Activated CD4-positive, alpha-beta T cell treated with anti-CD3 and anti-CD28 coated beads, Interleukin-2, amount 10 ng/mL, durations not matched to agents 24 days and 14 days (primary cell): ENCODE measurements around the gene PRKAG2. TPM values are rescaled to one million over a fixed set of nuclear protein-coding genes. Genes with fewer than 3 reads are reported as not detected.

Experiments
- DNase-seq: peaks from one replicate; pipeline ENCODE4 v3.0.0; 2022
- H3K27ac Mint-ChIP-seq: one replicate; pipeline ENCODE4 v1.8.0; 2022; ENCODE audit warnings: mild to moderate bottlenecking, mixed read lengths
- H3K27me3 Mint-ChIP-seq: one replicate; pipeline ENCODE4 v1.8.0; 2022; ENCODE audit warnings: mixed read lengths
- H3K36me3 Mint-ChIP-seq: one replicate; pipeline ENCODE4 v1.8.0; 2022; ENCODE audit warnings: low read depth, mild to moderate bottlenecking, mixed read lengths
- H3K4me1 Mint-ChIP-seq: one replicate; pipeline ENCODE4 v1.8.0; 2021; ENCODE audit warnings: mixed read lengths
- H3K4me3 Mint-ChIP-seq: one replicate; pipeline ENCODE4 v1.8.0; 2022; ENCODE audit warnings: mild to moderate bottlenecking, moderate library complexity, mixed read lengths
- H3K9me3 Mint-ChIP-seq: one replicate; pipeline ENCODE4 v1.8.0; 2021; ENCODE audit warnings: mixed read lengths
- intact Hi-C: fragments of 100-400 bp; cut with micrococcal nuclease; formaldehyde crosslinking; loops from one replicate; pipeline ENCODE4 v1.15.1; 2023
- total RNA-seq: library from RNA; stranded (reverse); gene quantifications from 2 replicates; pipeline ENCODE4 v1.2.3, GENCODE V29; 2022

Gene PRKAG2
- total RNA-seq, 1 donor from 2014 or later = 14.3 TPM

- no peak overlapping the region for H3K27ac Mint-ChIP-seq
- peaks cover 3% of the 10 kb centered on the region for H3K27me3 Mint-ChIP-seq
- DNase-seq = no peak
- no peak overlapping the region for H3K4me3 Mint-ChIP-seq
- H3K4me1 Mint-ChIP-seq = peaks cover 7% of the 10 kb centered on the region
- intact Hi-C loops = no loop called here
- H3K9me3 Mint-ChIP-seq = no peaks in the 10 kb centered on the region
- no peaks in the 10 kb centered on the region for H3K36me3 Mint-ChIP-seq
These were observed 197.7 kb downstream of the PRKAG2 start for GRCh38 chr7:151679071-151679708.

DNA sequence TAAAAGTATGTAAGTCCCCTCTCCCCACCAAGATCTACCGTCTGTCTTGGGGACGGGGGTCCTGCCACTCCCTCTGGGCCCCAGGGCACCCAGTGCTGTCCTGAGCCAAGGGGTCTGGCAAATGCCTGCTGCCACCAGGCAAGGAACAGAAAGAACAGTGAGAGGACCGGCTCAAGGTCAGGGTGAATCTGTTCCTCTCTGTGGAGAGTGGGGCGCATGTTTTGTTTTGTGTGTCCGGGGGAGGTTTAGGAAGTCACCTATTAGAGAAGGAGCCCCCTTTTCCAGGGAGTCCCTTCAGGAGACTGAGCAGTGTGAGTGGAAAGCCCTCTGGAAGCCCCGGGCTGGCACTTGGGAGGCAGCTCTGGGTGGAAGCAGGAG lies 198.7 kb downstream of the PRKAG2 start:
- peaks cover 7% of the 10 kb centered on the region for H3K4me1 Mint-ChIP-seq
- intact Hi-C loops = no loop called here
- no peak overlapping the region for H3K4me3 Mint-ChIP-seq
- DNase-seq = no peak
- H3K36me3 Mint-ChIP-seq = no peaks in the 10 kb centered on the region
- H3K27ac Mint-ChIP-seq = no peak overlapping the region
- peaks cover 3% of the 10 kb centered on the region for H3K27me3 Mint-ChIP-seq
- H3K9me3 Mint-ChIP-seq = no peaks in the 10 kb centered on the region

- Mint-ChIP-seq H3K9me3 (no peaks in the 10 kb centered on the region), H3K4me3 (no peak overlapping the region), H3K27ac (no peak overlapping the region), H3K27me3 (peaks cover 3% of the 10 kb centered on the region), H3K4me1 (peaks cover 7% of the 10 kb centered on the region), H3K36me3 (no peaks in the 10 kb centered on the region)
- no peak for DNase-seq
- intact Hi-C loops = no loop called here
These were observed 199.2 kb downstream of the PRKAG2 start for GRCh38 chr7:151677581-151678226.

DNA sequence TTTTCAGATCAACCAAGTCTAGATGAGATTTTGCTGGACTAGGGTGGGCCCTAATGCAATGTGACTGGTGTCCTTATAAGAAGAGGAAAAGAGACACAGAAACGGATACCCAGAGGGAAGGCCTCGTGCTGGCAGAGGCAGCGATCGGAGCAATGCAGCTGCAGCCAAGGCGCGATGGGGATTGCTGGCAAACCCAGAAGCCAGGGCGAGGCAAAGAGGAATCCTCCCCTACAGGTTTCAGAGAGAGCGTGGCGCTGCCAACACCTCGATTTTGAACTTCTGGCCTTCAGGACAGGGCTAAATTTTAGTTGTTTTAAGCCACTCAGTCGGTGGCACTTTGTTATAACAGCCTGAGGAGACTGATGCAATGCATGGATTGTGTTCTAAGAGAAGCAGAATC lies 200.2 kb downstream of the PRKAG2 start:
- intact Hi-C loops = no loop called here
- no peaks in the 10 kb centered on the region for H3K9me3 Mint-ChIP-seq
- no peaks in the 10 kb centered on the region for H3K36me3 Mint-ChIP-seq
- H3K27me3 Mint-ChIP-seq = peaks cover 3% of the 10 kb centered on the region
- H3K27ac Mint-ChIP-seq = no peak overlapping the region
- DNase-seq = no peak
- no peak overlapping the region for H3K4me3 Mint-ChIP-seq
- peaks cover 7% of the 10 kb centered on the region for H3K4me1 Mint-ChIP-seq

- Mint-ChIP-seq H3K27ac (no peak overlapping the region), H3K36me3 (no peaks in the 10 kb centered on the region), H3K9me3 (no peaks in the 10 kb centered on the region), H3K4me3 (no peak overlapping the region), H3K4me1 (peaks cover 7% of the 10 kb centered on the region), H3K27me3 (peaks cover 3% of the 10 kb centered on the region)
- intact Hi-C loops = no loop called here
- DNase-seq = no peak
These were observed 201.6 kb downstream of the PRKAG2 start for GRCh38 chr7:151675196-151675920.

GRCh38 chr7:151674161-151674920 lies 202.6 kb downstream of the PRKAG2 start:
- DNase-seq = no peak
- Mint-ChIP-seq H3K27ac (no peak overlapping the region), H3K36me3 (no peaks in the 10 kb centered on the region), H3K4me1 (peaks cover 7% of the 10 kb centered on the region), H3K9me3 (no peaks in the 10 kb centered on the region), H3K4me3 (no peak overlapping the region), H3K27me3 (no peaks in the 10 kb centered on the region)
- intact Hi-C loops = no loop called here

GRCh38 chr7:151673216-151673615 lies 203.7 kb downstream of the PRKAG2 start:
- no peaks in the 10 kb centered on the region for H3K36me3 Mint-ChIP-seq
- H3K4me3 Mint-ChIP-seq = no peak overlapping the region
- H3K4me1 Mint-ChIP-seq = peaks cover 1% of the 10 kb centered on the region
- H3K27me3 Mint-ChIP-seq = no peaks in the 10 kb centered on the region
- DNase-seq = no peak
- no peaks in the 10 kb centered on the region for H3K9me3 Mint-ChIP-seq
- intact Hi-C loops = no loop called here
- H3K27ac Mint-ChIP-seq = no peak overlapping the region

- no peak overlapping the region for H3K27ac Mint-ChIP-seq
- no peaks in the 10 kb centered on the region for H3K9me3 Mint-ChIP-seq
- no peaks in the 10 kb centered on the region for H3K4me1 Mint-ChIP-seq
- no peak for DNase-seq
- no peaks in the 10 kb centered on the region for H3K27me3 Mint-ChIP-seq
- H3K36me3 Mint-ChIP-seq = no peaks in the 10 kb centered on the region
- intact Hi-C loops = no loop called here
- H3K4me3 Mint-ChIP-seq = no peak overlapping the region
These were observed 204.2 kb downstream of the PRKAG2 start for GRCh38 chr7:151672716-151673115.

DNA sequence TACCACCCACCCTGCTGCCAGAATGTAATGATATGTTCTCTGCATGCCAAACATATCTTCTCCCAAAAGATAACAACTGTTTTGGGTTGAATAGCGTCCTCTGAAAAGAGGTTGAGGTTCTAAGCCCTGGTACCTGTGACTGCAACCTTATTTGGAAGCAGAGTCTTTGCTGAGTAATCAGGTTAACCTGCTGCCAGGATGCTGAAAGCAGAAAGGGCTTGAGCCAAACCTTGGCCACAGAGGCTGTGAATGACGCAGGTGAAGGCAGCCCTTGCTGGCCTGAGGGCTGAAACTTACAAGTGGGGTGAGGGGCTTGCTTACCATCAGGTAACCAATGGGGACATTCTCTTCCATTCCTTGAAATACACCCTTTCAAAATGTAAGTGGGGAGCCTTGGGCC lies 205.4 kb downstream of the PRKAG2 start:
- peaks cover 5% of the 10 kb centered on the region for H3K9me3 Mint-ChIP-seq
- intact Hi-C loops = no loop called here

GRCh38 chr7:151669762-151670161 lies 207.2 kb downstream of the PRKAG2 start:
- no peak for DNase-seq
- Mint-ChIP-seq H3K4me3 (no peak overlapping the region), H3K36me3 (peaks cover 2% of the 10 kb centered on the region), H3K9me3 (peaks cover 5% of the 10 kb centered on the region), H3K27me3 (no peaks in the 10 kb centered on the region), H3K4me1 (peaks cover 3% of the 10 kb centered on the region), H3K27ac (no peak overlapping the region)
- intact Hi-C loops = no loop called here

More for the DNA sequence above, 205.4 kb downstream of the PRKAG2 start:
- Mint-ChIP-seq H3K36me3 (peaks cover 2% of the 10 kb centered on the region), H3K27ac (no peak overlapping the region), H3K4me1 (peaks cover 3% of the 10 kb centered on the region), H3K4me3 (no peak overlapping the region), H3K27me3 (no peaks in the 10 kb centered on the region)
- no peak for DNase-seq

GRCh38 chr7:151666886-151667285 lies 210.0 kb downstream of the PRKAG2 start:
- H3K36me3 Mint-ChIP-seq = peaks cover 2% of the 10 kb centered on the region
- peaks cover 3% of the 10 kb centered on the region for H3K4me1 Mint-ChIP-seq
- DNase-seq = no peak
- intact Hi-C loops = no loop called here
- no peaks in the 10 kb centered on the region for H3K27me3 Mint-ChIP-seq
- no peak overlapping the region for H3K4me3 Mint-ChIP-seq
- peaks cover 5% of the 10 kb centered on the region for H3K9me3 Mint-ChIP-seq
- H3K27ac Mint-ChIP-seq = no peak overlapping the region

DNA sequence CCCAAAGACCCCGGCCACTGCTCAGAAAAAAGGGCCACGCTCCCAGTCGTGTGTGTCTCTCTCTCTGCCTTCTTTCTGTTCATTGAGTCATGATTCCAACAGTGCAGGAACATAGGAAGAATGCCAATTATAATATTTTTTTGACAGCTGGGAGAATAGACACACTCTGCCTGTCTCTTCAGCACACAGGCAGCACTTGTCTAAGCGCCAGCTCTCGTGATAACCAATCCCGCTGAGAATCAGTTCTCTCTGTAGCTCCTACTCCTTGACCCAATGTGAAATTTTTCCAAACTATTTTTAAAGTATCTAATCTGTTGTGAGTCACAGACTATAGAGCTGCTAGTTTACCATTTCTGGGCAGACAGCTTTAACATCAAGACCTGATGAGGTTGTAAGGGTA lies 211.5 kb downstream of the PRKAG2 start:
- DNase-seq = no peak
- H3K36me3 Mint-ChIP-seq = peaks cover 2% of the 10 kb centered on the region
- H3K27ac Mint-ChIP-seq = no peak overlapping the region
- intact Hi-C loops = no loop called here
- peaks cover 3% of the 10 kb centered on the region for H3K4me1 Mint-ChIP-seq
- no peaks in the 10 kb centered on the region for H3K27me3 Mint-ChIP-seq
- H3K4me3 Mint-ChIP-seq = no peak overlapping the region
- H3K9me3 Mint-ChIP-seq = peaks cover 5% of the 10 kb centered on the region

GRCh38 chr7:151664268-151664667 lies 212.6 kb downstream of the PRKAG2 start:
- no peaks in the 10 kb centered on the region for H3K27me3 Mint-ChIP-seq
- H3K9me3 Mint-ChIP-seq = peaks cover 5% of the 10 kb centered on the region
- H3K36me3 Mint-ChIP-seq = peaks cover 2% of the 10 kb centered on the region
- H3K27ac Mint-ChIP-seq = no peak overlapping the region
- DNase-seq = no peak
- H3K4me3 Mint-ChIP-seq = no peak overlapping the region
- intact Hi-C loops = no loop called here
- peaks cover 3% of the 10 kb centered on the region for H3K4me1 Mint-ChIP-seq
